Activated CD8-positive, alpha-beta memory T cell treated with anti-CD3 and anti-CD28 coated beads, Interleukin-2, amount 50 U/mL, for 24 hours (primary cell): ENCODE measurements around the gene MTSS2.

Experiments
- DNase-seq: peaks from one replicate; pipeline ENCODE4 v3.0.0-alpha.2; 2020; ENCODE audit errors: extremely low read depth

Gene MTSS2

DNA sequence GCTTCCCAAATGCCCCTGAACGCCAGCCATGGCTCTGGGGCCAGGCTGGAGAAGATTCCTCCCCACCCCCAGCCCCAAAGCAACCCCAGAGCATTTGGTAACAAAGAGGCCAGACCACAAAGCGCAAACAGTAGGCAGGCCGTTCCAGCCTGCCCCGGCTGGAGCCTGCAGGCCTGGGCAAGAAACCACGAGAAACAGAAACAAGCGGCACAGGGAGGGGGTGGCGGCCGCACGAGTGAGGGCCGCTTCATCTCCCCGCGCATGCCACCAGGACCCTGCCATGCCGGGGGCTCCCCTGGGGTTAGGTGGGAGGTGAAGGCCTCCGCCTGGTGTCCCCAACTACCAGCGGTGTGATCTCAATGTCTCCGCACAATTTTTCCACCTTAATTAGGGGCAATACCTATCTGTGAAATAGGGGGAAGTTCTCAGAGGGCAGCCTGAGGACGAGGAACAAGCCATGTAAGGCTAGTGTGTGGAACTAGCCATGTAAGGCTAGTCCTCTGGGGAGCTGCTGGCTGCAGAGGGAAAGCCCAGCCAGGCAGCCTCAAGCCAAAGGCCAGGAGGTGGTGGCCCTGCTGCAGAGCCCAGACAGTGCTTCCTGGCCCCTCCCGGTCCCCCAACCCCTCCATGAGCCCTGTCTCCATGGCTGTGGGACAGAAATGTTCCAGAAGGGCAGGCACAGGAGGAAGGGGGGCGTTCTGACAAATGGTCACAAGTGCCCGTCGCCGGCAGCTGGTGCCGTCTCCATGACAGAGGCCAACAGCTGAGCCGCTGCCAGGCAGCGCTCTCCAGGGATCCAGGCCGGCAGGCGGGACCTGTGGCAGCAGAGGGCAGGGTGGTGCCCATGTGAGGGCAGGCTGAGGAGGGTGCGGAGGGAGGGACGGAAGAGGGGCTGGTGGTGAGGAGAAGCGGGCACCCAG lies 14.5 kb upstream of the MTSS2 start:
- DNase-seq = no peak

- DNase-seq = no peak
Measured at GRCh38 chr16:70699696-70700095, 13.8 kb upstream of the MTSS2 start.

- no peak for DNase-seq
Measured at GRCh38 chr16:70698901-70699300, 13.0 kb upstream of the MTSS2 start.

GRCh38 chr16:70697594-70698170 lies 11.8 kb upstream of the MTSS2 start:
- no peak for DNase-seq

GRCh38 chr16:70696952-70697593 lies 11.2 kb upstream of the MTSS2 start:
- DNase-seq = no peak

DNA sequence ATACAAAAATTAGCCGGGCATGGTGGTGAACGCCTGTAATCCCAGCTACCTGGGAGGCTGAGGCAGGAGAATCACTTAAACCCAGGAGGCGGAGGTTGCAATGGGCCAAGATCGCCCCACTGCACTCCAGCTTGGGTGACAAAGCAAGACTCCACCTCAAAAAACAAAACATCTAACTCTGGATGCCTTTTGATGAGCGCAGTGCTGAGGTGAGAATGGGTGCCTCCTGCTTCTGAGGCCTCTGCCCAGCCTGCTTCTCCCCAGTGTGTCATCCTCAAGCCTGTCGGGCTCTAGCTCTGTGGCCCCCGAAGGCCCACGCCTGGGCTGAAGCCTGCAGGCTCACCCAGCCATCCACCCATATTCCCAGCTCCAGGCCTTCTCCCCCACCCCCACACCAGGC lies 10.5 kb upstream of the MTSS2 start:
- DNase-seq = no peak

GRCh38 chr16:70695331-70696070 lies 9.6 kb upstream of the MTSS2 start:
- no peak for DNase-seq

- DNase-seq = no peak
Measured at GRCh38 chr16:70694868-70695218, 9.0 kb upstream of the MTSS2 start.

- no peak for DNase-seq
Measured at GRCh38 chr16:70694088-70694867, 8.4 kb upstream of the MTSS2 start.

DNA sequence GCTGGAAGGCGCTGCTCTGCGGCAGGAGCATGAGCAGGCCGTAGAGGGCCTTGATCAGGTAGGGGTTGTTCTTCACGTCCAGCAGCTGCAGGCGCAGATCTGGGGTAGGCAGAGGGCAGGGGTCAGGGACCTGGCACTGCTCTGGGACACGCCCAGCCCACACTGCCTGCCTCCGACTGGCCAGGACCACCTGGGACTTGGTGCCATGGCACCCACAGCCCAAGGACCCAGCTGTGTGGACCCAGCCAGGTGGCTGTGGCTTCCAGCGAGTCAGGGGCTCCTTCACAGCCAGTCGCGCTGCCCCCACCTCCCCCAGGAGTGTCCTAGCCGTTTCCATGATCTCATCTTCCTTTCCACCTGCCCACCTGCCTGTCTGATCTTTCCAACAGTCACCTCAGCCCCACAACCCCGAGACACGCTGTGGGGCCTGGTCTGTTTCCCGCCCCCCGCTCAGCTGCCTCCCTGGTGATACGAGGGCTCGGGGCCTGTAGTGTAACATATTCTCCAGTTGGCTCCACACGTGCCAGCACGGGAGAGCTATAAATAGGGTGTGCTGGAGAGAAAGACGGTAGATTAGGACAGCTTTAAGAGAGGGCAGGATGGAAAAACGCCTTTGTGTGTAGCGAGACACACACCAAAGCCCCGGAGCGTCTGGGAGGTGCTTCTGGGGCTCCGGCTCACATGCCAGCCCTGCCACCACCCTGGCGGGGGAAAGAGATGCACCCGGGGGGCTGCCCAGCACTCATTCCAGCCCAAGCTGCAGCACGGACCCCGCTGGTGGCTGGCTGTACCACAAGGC lies 7.2 kb upstream of the MTSS2 start:
- DNase-seq = no peak

GRCh38 chr16:70692130-70692872 lies 6.4 kb upstream of the MTSS2 start:
- no peak for DNase-seq

DNA sequence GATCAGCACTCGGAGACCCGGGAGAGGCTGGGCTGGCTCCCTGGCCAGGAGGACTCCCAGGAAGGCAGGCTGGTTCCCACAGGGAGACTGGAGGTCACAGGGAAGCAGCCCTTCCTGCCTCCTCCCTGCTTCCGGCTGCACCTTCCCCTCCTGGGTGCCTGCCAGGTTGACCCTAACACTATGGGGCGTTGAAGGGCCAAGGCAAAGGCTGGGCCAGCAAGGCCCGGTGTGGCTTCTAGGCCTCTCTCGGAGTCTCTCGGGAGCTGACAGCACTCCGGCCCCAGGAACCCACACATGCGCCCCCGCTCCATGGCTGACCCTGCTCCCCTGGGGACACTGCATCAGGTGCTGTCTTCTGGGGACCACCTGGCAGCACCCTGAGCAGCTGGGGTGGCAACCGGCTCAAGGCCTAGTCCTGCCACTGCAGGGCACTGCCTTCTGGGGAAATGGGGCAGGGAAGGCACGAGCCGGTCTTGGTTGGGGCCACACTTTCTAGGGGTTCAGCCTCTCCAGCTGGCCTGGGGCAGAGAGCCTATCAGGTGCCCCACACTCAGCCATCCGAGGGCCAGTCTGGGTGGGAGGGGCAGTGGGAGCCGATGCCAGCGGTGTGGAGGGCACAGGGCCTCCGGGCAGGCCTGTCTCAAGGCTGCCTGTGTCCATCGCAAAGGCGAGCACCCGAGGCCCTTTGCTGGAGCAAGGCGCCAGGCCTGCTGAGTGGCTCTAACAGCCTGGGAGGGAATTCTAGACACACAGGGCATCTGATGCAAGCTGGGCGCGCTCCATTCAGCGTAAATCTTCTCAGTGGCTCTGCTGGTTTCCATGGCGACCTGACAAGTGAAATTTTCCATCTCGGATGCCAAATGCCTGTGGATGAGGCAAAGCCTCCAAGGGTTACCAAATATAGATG lies 5.6 kb upstream of the MTSS2 start:
- no peak for DNase-seq

GRCh38 chr16:70689970-70690891 lies 4.4 kb upstream of the MTSS2 start:
- DNase-seq = no peak

DNA sequence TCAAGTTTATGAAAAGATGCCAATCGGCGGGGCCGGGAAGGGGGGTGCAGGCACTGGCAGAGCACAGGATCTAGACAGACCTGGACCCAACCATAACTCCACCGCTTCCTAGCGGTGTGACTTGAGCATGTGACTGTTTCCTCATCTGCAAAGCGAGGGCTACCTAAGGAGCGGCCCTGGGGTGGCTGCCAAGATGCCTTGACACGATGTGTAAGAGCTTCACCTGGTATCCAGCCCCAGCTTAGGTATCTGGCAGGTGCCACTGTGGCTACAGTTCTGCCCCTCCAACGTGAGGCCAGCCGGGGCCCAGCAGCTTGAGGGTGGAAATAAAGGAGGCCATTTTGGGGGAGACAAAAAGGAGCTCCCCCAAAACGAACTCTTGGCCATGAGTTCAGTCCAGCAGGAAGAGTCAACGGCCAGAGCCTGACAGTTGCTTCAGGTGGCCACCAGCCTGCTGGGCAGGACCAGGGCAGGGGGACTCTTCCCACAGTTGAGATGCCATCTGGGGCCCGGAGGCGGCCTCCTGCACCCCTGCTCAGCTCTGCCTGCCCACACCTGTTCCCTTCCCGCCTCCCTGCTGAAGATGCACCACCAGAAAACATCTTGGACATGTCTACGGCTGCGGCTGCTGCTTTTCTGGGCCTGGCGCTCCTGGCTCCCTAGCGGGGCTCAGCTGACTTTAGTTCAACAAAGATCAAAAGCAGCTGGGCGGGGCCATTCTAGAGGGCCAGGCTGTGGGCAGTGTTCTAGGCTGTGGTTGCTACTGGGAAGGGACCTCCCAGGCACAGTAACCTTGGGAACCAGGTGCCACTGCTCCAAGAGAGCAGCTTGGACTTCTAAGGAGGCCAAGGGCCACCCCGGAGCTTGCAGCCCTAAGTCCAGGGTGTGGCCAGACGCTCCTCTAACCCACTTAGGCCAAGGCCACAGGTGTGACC lies 3.4 kb upstream of the MTSS2 start:
- no peak for DNase-seq

DNA sequence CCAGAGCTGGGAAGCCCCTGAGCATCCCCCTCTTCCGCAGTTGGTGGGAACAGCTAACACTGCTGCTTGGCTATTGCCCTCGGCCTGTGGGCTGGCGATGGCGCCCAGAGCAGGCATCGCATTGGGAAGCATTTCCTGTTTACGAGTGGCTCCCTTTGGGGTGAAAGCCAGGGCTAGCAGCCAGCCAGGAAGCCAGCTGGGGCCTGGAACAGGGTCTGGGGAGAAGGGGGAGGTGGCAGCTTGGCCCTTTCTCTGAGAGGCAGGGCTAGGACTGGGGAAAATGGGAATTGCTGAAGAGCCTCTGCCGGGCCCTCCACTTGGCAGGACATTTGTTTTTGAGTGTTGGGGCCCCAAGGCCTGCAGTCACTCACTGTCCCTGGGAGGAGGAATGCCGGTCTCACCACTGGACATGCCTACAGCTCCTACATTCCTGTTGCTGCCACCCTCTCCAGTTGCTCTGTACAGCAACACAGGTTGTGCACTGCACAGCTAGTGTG lies 2.4 kb upstream of the MTSS2 start:
- no peak for DNase-seq

- no peak for DNase-seq
Measured at GRCh38 chr16:70687671-70688245, 1.9 kb upstream of the MTSS2 start.
